Endothelial cell of umbilical vein (primary cell): ENCODE data around the gene MAMDC2. TPM values are rescaled to one million over a fixed set of nuclear protein-coding genes. Genes with fewer than 3 reads are reported as not detected.

ENCODE experiments used
- BruUV-seq: library from RNA; stranded (reverse); fragments of 400-500 nt; replicated peaks from 2 replicates; lab custom pipeline; 2021; lab: Mats Ljungman, UMichigan
- CTCF ChIA-PET: fragments of 300-600, 350-600 bp; sonication (Branson Sonifier 250); formaldehyde crosslinking; loops from one replicate; lab custom pipeline; 2021; ENCODE audit warnings: antibody characterized with exemption, inconsistent platforms; lab: Charles Lee
- POLR2A ChIA-PET: fragments of 300-600, 350-600 bp; sonication (Branson Sonifier 250); formaldehyde crosslinking; loops from one replicate; lab custom pipeline; 2021; ENCODE audit warnings: antibody characterized with exemption, inconsistent platforms; lab: Charles Lee
- DNase-seq: peaks from one replicate; pipeline ENCODE4 v3.0.0-alpha.2; 2011; ENCODE audit warnings: low read depth, low spot score
- FAIRE-seq: peaks from 2 replicates; lab custom pipeline; 2011; peaks lifted over from hg19 to GRCh38; lab: Jason Lieb, UNC
- H2AFZ ChIP-seq: 2 replicates; pipeline ENCODE4 v1.6.0; 2012; ENCODE audit warnings: low read depth, low read length, control low read depth, inconsistent platforms
- H3K27ac ChIP-seq: 2 replicates; pipeline ENCODE4 v1.5.1; 2011; ENCODE audit warnings: low read depth, mild to moderate bottlenecking, control low read depth, low read length, moderate library complexity; ENCODE audit not compliant: insufficient read depth
- H3K27me3 ChIP-seq, 2 experiments: 2 replicates each; pipeline versions ENCODE4 v1.6.0 to v1.6.1; 2011; ENCODE audit warnings: low read length in 2 of 2, mixed read lengths in 1 of 2; ENCODE audit not compliant: control insufficient read depth in 2 of 2, insufficient read depth in 2 of 2
- H3K36me3 ChIP-seq, 2 experiments: 2 replicates in 1 of 2; 3 replicates in 1 of 2; pipeline ENCODE4 v1.5.1; 2011; ENCODE audit warnings: low read length in 2 of 2, mild to moderate bottlenecking in 1 of 2, moderate library complexity in 1 of 2; ENCODE audit not compliant: control insufficient read depth in 2 of 2, insufficient read depth in 2 of 2; ENCODE audit errors: extremely low read depth in 1 of 2
- H3K4me1 ChIP-seq: 3 replicates; pipeline ENCODE4 v1.5.1; 2011; ENCODE audit warnings: mild to moderate bottlenecking, low read length; ENCODE audit not compliant: control insufficient read depth, insufficient read depth; ENCODE audit errors: extremely low read depth
- H3K4me2 ChIP-seq: 2 replicates; pipeline ENCODE4 v1.6.1; 2011; ENCODE audit warnings: low read length, control low read depth, mixed read lengths; ENCODE audit not compliant: insufficient read depth
- H3K4me3 ChIP-seq, 3 experiments: fragments of 200-600 bp in 1 of 3; sonication (generic), shearing (Covaris generic) in 1 of 3; replicated peaks in 1 of 3; 2 replicates each; pipeline ENCODE4 v1.5.1; 2011 to 2016; ENCODE audit warnings: control low read depth in 3 of 3, low read length in 3 of 3, mild to moderate bottlenecking in 2 of 3, inconsistent platforms in 1 of 3, low read depth in 1 of 3, moderate library complexity in 1 of 3; ENCODE audit not compliant: insufficient read depth in 1 of 3
- H3K79me2 ChIP-seq: 2 replicates; pipeline ENCODE4 v1.6.0; 2012; ENCODE audit warnings: low read length, inconsistent platforms; ENCODE audit not compliant: control insufficient read depth, insufficient read depth
- H3K9ac ChIP-seq: replicated peaks from 2 replicates; pipeline ENCODE3; 2011; ENCODE audit warnings: low read length, control low read depth; ENCODE audit not compliant: insufficient read depth; ENCODE audit errors: extremely low read depth
- H3K9me1 ChIP-seq: replicated peaks from 3 replicates; pipeline ENCODE4 v1.6.0; 2011; ENCODE audit warnings: mild to moderate bottlenecking, low read length; ENCODE audit not compliant: control insufficient read depth, insufficient read depth; ENCODE audit errors: extremely low read depth
- H3K9me3 ChIP-seq: replicated peaks from 2 replicates; pipeline ENCODE4 v1.5.1; 2012; ENCODE audit warnings: low read length, inconsistent platforms; ENCODE audit not compliant: control insufficient read depth, insufficient read depth
- H4K20me1 ChIP-seq: replicated peaks from 2 replicates; pipeline ENCODE3; 2011; ENCODE audit warnings: mild to moderate bottlenecking, low read length; ENCODE audit not compliant: control insufficient read depth, insufficient read depth; ENCODE audit errors: extremely low read depth
- EZH2 ChIP-seq: IDR thresholded peaks from 2 replicates; pipeline ENCODE4 v1.6.1; 2012; ENCODE audit warnings: borderline replicate concordance, low read depth, mild to moderate bottlenecking, moderate library complexity, low read length, inconsistent platforms; ENCODE audit not compliant: severe bottlenecking
- FOS ChIP-seq: IDR thresholded peaks from 2 replicates; pipeline ENCODE4 v1.6.1; 2011; ENCODE audit warnings: mild to moderate bottlenecking, low read length, moderate library complexity, borderline replicate concordance; ENCODE audit not compliant: insufficient read depth
- MAX ChIP-seq: IDR thresholded peaks from 2 replicates; pipeline ENCODE4 v1.6.1; 2011; ENCODE audit not compliant: insufficient read depth, insufficient read length
- MYC ChIP-seq: IDR thresholded peaks from one replicate; pipeline ENCODE4 v1.6.1; 2011; ENCODE audit warnings: mild to moderate bottlenecking, low read depth, low read length
- POLR2AphosphoS5 ChIP-seq: IDR thresholded peaks from 2 replicates; pipeline ENCODE4 v1.6.1; 2012; ENCODE audit warnings: low read depth, mild to moderate bottlenecking, control low read depth, low read length, moderate library complexity; ENCODE audit not compliant: insufficient read depth
- dilution Hi-C: fragments of 300-500 bp; cut with MboI; formaldehyde crosslinking; loops from one replicate; pipeline ENCODE4 v1.15.0; 2019; ENCODE audit warnings: low sequenced_read_pairs; ENCODE audit not compliant: extremely low pct_ligation_motif_present
- intact Hi-C: fragments of 100-400 bp; cut with micrococcal nuclease; formaldehyde crosslinking; loops from one replicate; pipeline ENCODE4 v1.10.0; 2022
- polyA plus RNA-seq, 4 experiments: library from polyadenylated mRNA; depleted of rRNA in 3 of 4; stranded (reverse) in 3 of 4; unstranded in 1 of 4; fragments of >200 nt; gene quantifications; 2 replicates each; pipeline versions ENCODE4 v1.2.1 to v1.2.3, GENCODE V29; 2011 to 2012; ENCODE audit warnings: missing spikeins in 1 of 4
- total RNA-seq: library from RNA; stranded (reverse); gene quantifications from 2 replicates; pipeline ENCODE4 v1.2.3, GENCODE V29; 2021
- TF ChIP-seq, protein P1 (sequence below), 2 donors: IDR thresholded peaks; 1 replicate in 1 of 2; 2 replicates in 1 of 2; pipeline ENCODE4 v1.5.1; 2011; ENCODE audit warnings: low read length in 2 of 2, mild to moderate bottlenecking in 2 of 2, moderate library complexity in 2 of 2, control low read depth in 1 of 2, inconsistent platforms in 1 of 2, low read depth in 1 of 2; ENCODE audit not compliant: insufficient read depth in 1 of 2; ENCODE audit errors: extremely low read depth in 1 of 2

MAMDC2 gene
- total and polyA plus RNA-seq, 2 donors (not counting 3 experiments of a cell fraction or from before 2014, with no cell fraction given), result 0.60 to 1.1 TPM

GRCh38 chr9:70044490-70045307, 1.1 kb downstream of the MAMDC2 start:
- H3K9ac ChIP-seq, result no peak overlapping the region
- H2AFZ ChIP-seq, result peak overlapping the region; percentile 89
- H3K79me2 ChIP-seq, result no peaks in the 10 kb centered on the region
- CTCF ChIA-PET, result interaction anchor here (1.0 to 5.6 kb wide), 8 partner anchors 10 to 558 kb away, joined by 3 to 52 read pairs (median 5); no protein-coding TSS in a partner anchor
- no peaks in the 10 kb centered on the region for H3K36me3 ChIP-seq
- H4K20me1 ChIP-seq, result no peaks in the 10 kb centered on the region
- H3K27me3 ChIP-seq, result no peaks in the 10 kb centered on the region
- peak; percentile 97 for FAIRE-seq
- POLR2A ChIA-PET, result no interaction called here
- no peak overlapping the region for H3K27ac ChIP-seq
- peak overlapping the region; percentile 83 for H3K4me2 ChIP-seq
- dilution Hi-C loops (no loop called here), intact Hi-C loops (loop anchor here (1.0 to 2.0 kb wide), 3 partner anchors 9 to 68 kb away; no protein-coding TSS in a partner anchor)
- no peaks in the 10 kb centered on the region for H3K9me3 ChIP-seq
- no TSS peak for BruUV-seq
- no peaks in the 10 kb centered on the region for H3K9me1 ChIP-seq
- peak; percentile 57 for DNase-seq
- TF ChIP-seq POLR2AphosphoS5 (no peak), EZH2 (no peak), FOS (peak; percentile 62)
- peak overlapping the region; percentile 44 to 77 (median 54) for H3K4me3 ChIP-seq
- H3K4me1 ChIP-seq, result peaks cover 8% of the 10 kb centered on the region

DNA sequence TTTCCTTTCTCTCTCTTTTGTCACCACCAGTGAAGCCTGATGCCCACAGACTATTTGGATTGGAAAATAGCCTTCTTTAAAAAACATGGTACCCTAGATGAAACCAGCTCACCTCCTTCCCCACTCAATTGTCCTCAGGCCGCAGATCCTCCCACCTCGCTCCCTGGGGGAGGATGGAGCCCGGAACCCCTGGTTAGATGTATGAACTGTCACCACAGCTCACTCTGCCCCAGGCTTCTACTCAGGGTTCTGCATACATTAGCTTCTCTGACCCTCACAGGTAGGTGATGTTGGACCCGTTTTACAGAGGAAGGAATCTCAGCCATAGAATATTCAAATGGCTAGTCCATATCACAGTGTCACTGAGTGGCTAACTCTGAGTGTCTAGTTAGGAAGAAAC, 1.8 kb downstream of the MAMDC2 start:
- CTCF ChIA-PET, result interaction anchor here (1.6 to 5.6 kb wide), 4 partner anchors 9 to 557 kb away, joined by 5 to 52 read pairs (median 7); no protein-coding TSS in a partner anchor
- Histone ChIP-seq H3K4me3 (no peak overlapping the region), H4K20me1 (no peaks in the 10 kb centered on the region), H3K4me1 (peaks cover 8% of the 10 kb centered on the region), H3K79me2 (no peaks in the 10 kb centered on the region), H3K9me3 (no peaks in the 10 kb centered on the region), H3K27me3 (no peaks in the 10 kb centered on the region), H3K4me2 (no peak overlapping the region), H2AFZ (no peak overlapping the region), H3K36me3 (no peaks in the 10 kb centered on the region), H3K9me1 (no peaks in the 10 kb centered on the region), H3K27ac (no peak overlapping the region), H3K9ac (no peak overlapping the region)
- POLR2A ChIA-PET, result no interaction called here
- DNase-seq (no peak), FAIRE-seq (no peak)
- no TSS peak for BruUV-seq
- TF ChIP-seq MAX, result no peak
- TF ChIP-seq MYC, result no peak
- TF ChIP-seq EZH2, result no peak
- TF ChIP-seq FOS, result no peak
- TF ChIP-seq, protein P1, sequence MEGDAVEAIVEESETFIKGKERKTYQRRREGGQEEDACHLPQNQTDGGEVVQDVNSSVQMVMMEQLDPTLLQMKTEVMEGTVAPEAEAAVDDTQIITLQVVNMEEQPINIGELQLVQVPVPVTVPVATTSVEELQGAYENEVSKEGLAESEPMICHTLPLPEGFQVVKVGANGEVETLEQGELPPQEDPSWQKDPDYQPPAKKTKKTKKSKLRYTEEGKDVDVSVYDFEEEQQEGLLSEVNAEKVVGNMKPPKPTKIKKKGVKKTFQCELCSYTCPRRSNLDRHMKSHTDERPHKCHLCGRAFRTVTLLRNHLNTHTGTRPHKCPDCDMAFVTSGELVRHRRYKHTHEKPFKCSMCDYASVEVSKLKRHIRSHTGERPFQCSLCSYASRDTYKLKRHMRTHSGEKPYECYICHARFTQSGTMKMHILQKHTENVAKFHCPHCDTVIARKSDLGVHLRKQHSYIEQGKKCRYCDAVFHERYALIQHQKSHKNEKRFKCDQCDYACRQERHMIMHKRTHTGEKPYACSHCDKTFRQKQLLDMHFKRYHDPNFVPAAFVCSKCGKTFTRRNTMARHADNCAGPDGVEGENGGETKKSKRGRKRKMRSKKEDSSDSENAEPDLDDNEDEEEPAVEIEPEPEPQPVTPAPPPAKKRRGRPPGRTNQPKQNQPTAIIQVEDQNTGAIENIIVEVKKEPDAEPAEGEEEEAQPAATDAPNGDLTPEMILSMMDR (IDR thresholded peaks at IDR 0.05; ENCODE audit: extremely low read depth in 1 of 2, insufficient read depth in 1 of 2, low read depth in 1 of 2, low read length in 2 of 2), result no peak
- dilution Hi-C loops (no loop called here), intact Hi-C loops (loop anchor here (1.0 to 2.0 kb wide), 3 partner anchors 8 to 69 kb away; no protein-coding TSS in a partner anchor)
